Measurements from ENCODE around the gene GAREM1. TPM values are rescaled to one million over a fixed set of nuclear protein-coding genes. Genes with fewer than 3 reads are reported as not detected.

GAREM1 gene
- total RNA-seq, 1 experiment from 2014 or later, result 0.11 TPM

- Histone ChIP-seq H3K4me1 (ENCODE audit: low read length) (no peaks in the 10 kb centered on the region), H2AFZ (ENCODE audit: low read length) (no peak overlapping the region), H3K79me2 (ENCODE audit: low read length) (no peaks in the 10 kb centered on the region), H3K4me2 (ENCODE audit: low read depth, low read length, poor library complexity, severe bottlenecking) (no peak overlapping the region), H3K9ac (ENCODE audit: low read length) (no peak overlapping the region), H3K36me3 (ENCODE audit: insufficient read depth, low read length) (no peaks in the 10 kb centered on the region), H3K27me3 (ENCODE audit: low read length) (no peaks in the 10 kb centered on the region), H3K9me3 (ENCODE audit: low read length) (no peaks in the 10 kb centered on the region), H3K27ac (ENCODE audit: low read length) (no peak overlapping the region), H3K9me2 (replicated peaks; ENCODE audit: insufficient read depth, low read length) (no peaks in the 10 kb centered on the region), H4K20me1 (ENCODE audit: insufficient read depth, low read depth, low read length) (no peaks in the 10 kb centered on the region), H3K4me3 (ENCODE audit: low read length) (no peak overlapping the region)
- no peak for DNase-seq
These were observed 65.1 kb downstream of the GAREM1 start for GRCh38 chr18:32405588-32405987.

- no peaks in the 10 kb centered on the region for H3K36me3 ChIP-seq (ENCODE audit: insufficient read depth, low read length)
- no peak overlapping the region for H3K4me2 ChIP-seq (ENCODE audit: low read depth, low read length, poor library complexity, severe bottlenecking)
- no peaks in the 10 kb centered on the region for H3K27me3 ChIP-seq (ENCODE audit: low read length)
- H3K4me3 ChIP-seq (ENCODE audit: low read length), result no peak overlapping the region
- H3K79me2 ChIP-seq (ENCODE audit: low read length), result no peaks in the 10 kb centered on the region
- H3K27ac ChIP-seq (ENCODE audit: low read length), result no peak overlapping the region
- H3K9me3 ChIP-seq (ENCODE audit: low read length), result no peaks in the 10 kb centered on the region
- H3K4me1 ChIP-seq (ENCODE audit: low read length), result no peaks in the 10 kb centered on the region
- H3K9me2 ChIP-seq (replicated peaks; ENCODE audit: insufficient read depth, low read length), result no peaks in the 10 kb centered on the region
- no peak overlapping the region for H2AFZ ChIP-seq (ENCODE audit: low read length)
- no peaks in the 10 kb centered on the region for H4K20me1 ChIP-seq (ENCODE audit: insufficient read depth, low read depth, low read length)
- H3K9ac ChIP-seq (ENCODE audit: low read length), result no peak overlapping the region
- no peak for DNase-seq
These were observed 69.1 kb downstream of the GAREM1 start for GRCh38 chr18:32401621-32402020.

GRCh38 chr18:32393407-32393806 lies 77.3 kb downstream of the GAREM1 start:
- no peaks in the 10 kb centered on the region for H3K9me3 ChIP-seq (ENCODE audit: low read length)
- no peaks in the 10 kb centered on the region for H3K79me2 ChIP-seq (ENCODE audit: low read length)
- no peak overlapping the region for H3K27ac ChIP-seq (ENCODE audit: low read length)
- no peaks in the 10 kb centered on the region for H3K36me3 ChIP-seq (ENCODE audit: insufficient read depth, low read length)
- no peak overlapping the region for H3K4me2 ChIP-seq (ENCODE audit: low read depth, low read length, poor library complexity, severe bottlenecking)
- H3K4me1 ChIP-seq (ENCODE audit: low read length), result no peaks in the 10 kb centered on the region
- no peaks in the 10 kb centered on the region for H4K20me1 ChIP-seq (ENCODE audit: insufficient read depth, low read depth, low read length)
- no peak for DNase-seq
- H3K9ac ChIP-seq (ENCODE audit: low read length), result no peak overlapping the region
- no peak overlapping the region for H2AFZ ChIP-seq (ENCODE audit: low read length)
- no peaks in the 10 kb centered on the region for H3K27me3 ChIP-seq (ENCODE audit: low read length)
- no peaks in the 10 kb centered on the region for H3K9me2 ChIP-seq (replicated peaks; ENCODE audit: insufficient read depth, low read length)
- no peak overlapping the region for H3K4me3 ChIP-seq (ENCODE audit: low read length)

GRCh38 chr18:32391126-32391525 lies 79.6 kb downstream of the GAREM1 start:
- Histone ChIP-seq H3K79me2 (ENCODE audit: low read length) (no peaks in the 10 kb centered on the region), H3K4me1 (ENCODE audit: low read length) (no peaks in the 10 kb centered on the region), H3K9me2 (replicated peaks; ENCODE audit: insufficient read depth, low read length) (no peaks in the 10 kb centered on the region), H2AFZ (ENCODE audit: low read length) (no peak overlapping the region), H3K4me3 (ENCODE audit: low read length) (no peak overlapping the region), H3K4me2 (ENCODE audit: low read depth, low read length, poor library complexity, severe bottlenecking) (no peak overlapping the region), H3K9ac (ENCODE audit: low read length) (no peak overlapping the region), H3K9me3 (ENCODE audit: low read length) (no peaks in the 10 kb centered on the region), H4K20me1 (ENCODE audit: insufficient read depth, low read depth, low read length) (no peaks in the 10 kb centered on the region), H3K27ac (ENCODE audit: low read length) (no peak overlapping the region), H3K27me3 (ENCODE audit: low read length) (no peaks in the 10 kb centered on the region), H3K36me3 (ENCODE audit: insufficient read depth, low read length) (no peaks in the 10 kb centered on the region)
- no peak for DNase-seq

- Histone ChIP-seq H3K4me3 (ENCODE audit: low read length) (no peak overlapping the region), H4K20me1 (ENCODE audit: insufficient read depth, low read depth, low read length) (no peaks in the 10 kb centered on the region), H3K9ac (ENCODE audit: low read length) (no peak overlapping the region), H3K4me2 (ENCODE audit: low read depth, low read length, poor library complexity, severe bottlenecking) (no peak overlapping the region), H3K27ac (ENCODE audit: low read length) (no peak overlapping the region), H3K9me2 (replicated peaks; ENCODE audit: insufficient read depth, low read length) (no peaks in the 10 kb centered on the region), H3K9me3 (ENCODE audit: low read length) (no peaks in the 10 kb centered on the region), H2AFZ (ENCODE audit: low read length) (no peak overlapping the region), H3K4me1 (ENCODE audit: low read length) (no peaks in the 10 kb centered on the region), H3K79me2 (ENCODE audit: low read length) (no peaks in the 10 kb centered on the region), H3K36me3 (ENCODE audit: insufficient read depth, low read length) (no peaks in the 10 kb centered on the region), H3K27me3 (ENCODE audit: low read length) (no peaks in the 10 kb centered on the region)
- DNase-seq, result no peak
These were observed 80.8 kb downstream of the GAREM1 start for GRCh38 chr18:32389858-32390257.

- Histone ChIP-seq H3K4me3 (ENCODE audit: low read length) (no peak overlapping the region), H2AFZ (ENCODE audit: low read length) (no peak overlapping the region), H3K27me3 (ENCODE audit: low read length) (no peaks in the 10 kb centered on the region)
These were observed 81.5 kb downstream of the GAREM1 start for GRCh38 chr18:32389191-32389590.

GRCh38 chr18:32386471-32386870 lies 84.2 kb downstream of the GAREM1 start:
- Histone ChIP-seq H3K9me2 (replicated peaks; ENCODE audit: insufficient read depth, low read length) (no peaks in the 10 kb centered on the region), H3K9ac (ENCODE audit: low read length) (no peak overlapping the region), H3K4me1 (ENCODE audit: low read length) (no peaks in the 10 kb centered on the region), H3K79me2 (ENCODE audit: low read length) (no peaks in the 10 kb centered on the region), H3K36me3 (ENCODE audit: insufficient read depth, low read length) (no peaks in the 10 kb centered on the region), H3K27me3 (ENCODE audit: low read length) (no peaks in the 10 kb centered on the region), H3K4me2 (ENCODE audit: low read depth, low read length, poor library complexity, severe bottlenecking) (no peak overlapping the region), H4K20me1 (ENCODE audit: insufficient read depth, low read depth, low read length) (no peaks in the 10 kb centered on the region), H3K4me3 (ENCODE audit: low read length) (no peak overlapping the region), H3K9me3 (ENCODE audit: low read length) (no peaks in the 10 kb centered on the region), H2AFZ (ENCODE audit: low read length) (no peak overlapping the region), H3K27ac (ENCODE audit: low read length) (no peak overlapping the region)
- no peak for DNase-seq

More at GRCh38 chr18:32389191-32389590, 81.5 kb downstream of the GAREM1 start:
- H3K4me2 ChIP-seq (ENCODE audit: low read depth, low read length, poor library complexity, severe bottlenecking), result no peak overlapping the region
- no peaks in the 10 kb centered on the region for H3K9me3 ChIP-seq (ENCODE audit: low read length)
- no peak for DNase-seq
- H3K27ac ChIP-seq (ENCODE audit: low read length), result no peak overlapping the region
- H3K4me1 ChIP-seq (ENCODE audit: low read length), result no peaks in the 10 kb centered on the region
- no peak overlapping the region for H3K9ac ChIP-seq (ENCODE audit: low read length)
- H3K79me2 ChIP-seq (ENCODE audit: low read length), result no peaks in the 10 kb centered on the region
- no peaks in the 10 kb centered on the region for H3K9me2 ChIP-seq (replicated peaks; ENCODE audit: insufficient read depth, low read length)
- H4K20me1 ChIP-seq (ENCODE audit: insufficient read depth, low read depth, low read length), result no peaks in the 10 kb centered on the region
- no peaks in the 10 kb centered on the region for H3K36me3 ChIP-seq (ENCODE audit: insufficient read depth, low read length)

- H3K9ac ChIP-seq (ENCODE audit: low read length), result no peak overlapping the region
- H3K79me2 ChIP-seq (ENCODE audit: low read length), result no peaks in the 10 kb centered on the region
- no peak for DNase-seq
- no peaks in the 10 kb centered on the region for H3K9me2 ChIP-seq (replicated peaks; ENCODE audit: insufficient read depth, low read length)
- no peaks in the 10 kb centered on the region for H4K20me1 ChIP-seq (ENCODE audit: insufficient read depth, low read depth, low read length)
- H2AFZ ChIP-seq (ENCODE audit: low read length), result no peak overlapping the region
- H3K36me3 ChIP-seq (ENCODE audit: insufficient read depth, low read length), result no peaks in the 10 kb centered on the region
- no peaks in the 10 kb centered on the region for H3K27me3 ChIP-seq (ENCODE audit: low read length)
- no peak overlapping the region for H3K27ac ChIP-seq (ENCODE audit: low read length)
- no peaks in the 10 kb centered on the region for H3K9me3 ChIP-seq (ENCODE audit: low read length)
- no peak overlapping the region for H3K4me2 ChIP-seq (ENCODE audit: low read depth, low read length, poor library complexity, severe bottlenecking)
- no peak overlapping the region for H3K4me3 ChIP-seq (ENCODE audit: low read length)
- H3K4me1 ChIP-seq (ENCODE audit: low read length), result no peaks in the 10 kb centered on the region
These were observed 87.4 kb downstream of the GAREM1 start for GRCh38 chr18:32383050-32383819.
